GM21737 (cell line): ENCODE data around the gene SPINT2.
"Not testable (repeated sequence)": the region's sequence is repeated elsewhere in the genome, so short reads cannot be mapped to it uniquely, and the experiment has no call there.

ENCODE experiments used
- ATAC-seq: cut with Tn5 transposase; IDR thresholded peaks from one replicate; pipeline ENCODE4 v1.9.1; 2021; ENCODE audit warnings: mild to moderate bottlenecking, moderate library complexity; ENCODE audit not compliant: unreplicated experiment

SPINT2 gene

GRCh38 chr19:38234615-38235014, 29.8 kb upstream of the SPINT2 start:
- no peak for ATAC-seq

DNA sequence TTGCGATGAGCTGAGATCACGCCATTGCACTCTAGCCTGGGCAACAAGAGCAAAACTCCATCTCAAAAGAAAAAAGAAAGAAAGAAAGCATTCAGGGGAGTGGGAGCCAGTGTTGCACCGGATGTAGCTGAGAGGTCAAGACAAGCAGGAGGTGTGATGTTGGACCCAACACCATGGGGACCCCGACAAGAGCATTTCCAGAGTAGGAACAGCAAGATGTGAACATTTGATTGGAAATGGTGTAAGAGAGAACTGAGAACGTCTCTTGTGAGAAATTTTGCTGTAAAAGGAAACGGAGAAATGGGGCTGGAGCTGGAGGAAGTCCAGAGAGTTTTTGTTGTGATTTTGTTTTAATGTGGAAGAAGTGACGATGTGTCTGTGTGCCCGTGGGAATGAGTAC, 24.6 kb upstream of the SPINT2 start:
- no peak for ATAC-seq

DNA sequence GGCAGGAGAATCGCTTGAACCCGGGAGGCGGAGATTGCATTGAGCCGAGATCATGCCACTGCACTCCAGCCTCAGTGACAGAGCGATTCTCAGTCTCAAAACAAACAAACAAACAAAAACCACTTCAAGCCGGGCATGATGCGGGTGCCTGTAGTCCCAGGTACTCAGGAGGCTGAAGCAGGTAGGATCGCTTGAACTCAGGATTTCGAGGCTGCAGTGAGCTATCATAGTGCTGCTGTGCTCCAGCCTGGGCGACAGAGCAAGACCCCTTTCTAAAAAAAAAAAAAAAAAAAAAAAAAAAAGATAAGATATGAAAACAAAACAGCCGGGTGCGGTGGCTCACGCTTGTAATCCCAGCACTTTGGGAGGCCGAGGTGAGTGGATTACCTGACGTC, 21.1 kb upstream of the SPINT2 start:
- no peak for ATAC-seq

GRCh38 chr19:38245826-38246498, 18.4 kb upstream of the SPINT2 start:
- ATAC-seq: no peak

- ATAC-seq: no peak
These were observed 17.2 kb upstream of the SPINT2 start for GRCh38 chr19:38247126-38247525.

DNA sequence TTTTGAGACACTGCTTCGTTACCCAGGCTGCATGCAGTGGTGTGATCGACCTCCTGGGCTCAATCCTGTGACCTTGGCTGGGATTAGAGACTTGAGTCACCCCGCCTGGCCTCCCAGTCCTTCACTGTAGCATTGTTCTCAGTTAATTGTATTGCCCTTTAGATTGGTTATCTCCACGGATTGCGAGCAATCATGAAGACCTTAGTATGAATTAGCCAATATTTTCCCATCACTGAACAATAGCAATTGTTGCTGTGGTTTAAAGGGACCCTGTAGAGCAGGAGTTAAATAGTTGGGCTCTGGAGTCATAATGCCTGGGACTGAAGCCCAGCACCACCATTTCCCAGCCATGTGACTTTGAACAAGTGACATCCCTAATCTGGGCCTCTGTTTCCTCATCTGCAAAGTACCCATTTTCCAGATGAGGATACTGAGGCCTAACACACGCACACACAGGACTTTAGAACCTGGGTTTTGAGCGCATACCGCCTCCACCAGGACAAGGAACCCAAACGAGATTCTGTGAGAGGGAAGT, 16.6 kb upstream of the SPINT2 start:
- ATAC-seq: no peak

- ATAC-seq: no peak
These were observed 16.0 kb upstream of the SPINT2 start for GRCh38 chr19:38248421-38248820.

- no peak for ATAC-seq
These were observed 13.9 kb upstream of the SPINT2 start for GRCh38 chr19:38250428-38250820.

GRCh38 chr19:38250821-38251563, 13.4 kb upstream of the SPINT2 start:
- ATAC-seq: no peak

GRCh38 chr19:38251564-38252051, 12.8 kb upstream of the SPINT2 start:
- ATAC-seq: no peak

DNA sequence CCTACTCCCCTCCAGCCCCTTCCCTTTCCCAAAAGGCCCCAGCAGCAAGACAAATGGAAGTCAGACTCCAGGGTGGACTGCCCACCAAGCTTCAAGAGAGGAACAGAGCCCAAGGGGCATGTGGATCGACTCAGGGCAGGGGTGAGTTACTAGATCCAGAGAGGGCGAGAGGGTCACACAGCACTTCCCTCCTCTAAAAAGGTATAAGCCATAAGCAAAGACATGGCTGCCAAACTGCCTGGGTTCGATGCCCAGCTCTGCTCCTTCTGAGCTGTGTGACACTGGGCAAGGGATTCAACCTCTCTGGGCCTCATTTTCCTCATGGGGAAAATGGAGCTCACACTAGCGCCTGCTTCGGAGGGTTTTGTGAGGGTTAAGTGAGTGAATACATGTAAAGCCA, 12.0 kb upstream of the SPINT2 start:
- ATAC-seq: no peak

- ATAC-seq: no peak
These were observed 11.3 kb upstream of the SPINT2 start for GRCh38 chr19:38252941-38253691.

- no peak for ATAC-seq
These were observed 10.6 kb upstream of the SPINT2 start for GRCh38 chr19:38253788-38254187.

- ATAC-seq: no peak
These were observed 8.9 kb upstream of the SPINT2 start for GRCh38 chr19:38255383-38256014.

- ATAC-seq: not testable (repeated sequence)
These were observed 2.4 kb upstream of the SPINT2 start for GRCh38 chr19:38261942-38262341.

DNA sequence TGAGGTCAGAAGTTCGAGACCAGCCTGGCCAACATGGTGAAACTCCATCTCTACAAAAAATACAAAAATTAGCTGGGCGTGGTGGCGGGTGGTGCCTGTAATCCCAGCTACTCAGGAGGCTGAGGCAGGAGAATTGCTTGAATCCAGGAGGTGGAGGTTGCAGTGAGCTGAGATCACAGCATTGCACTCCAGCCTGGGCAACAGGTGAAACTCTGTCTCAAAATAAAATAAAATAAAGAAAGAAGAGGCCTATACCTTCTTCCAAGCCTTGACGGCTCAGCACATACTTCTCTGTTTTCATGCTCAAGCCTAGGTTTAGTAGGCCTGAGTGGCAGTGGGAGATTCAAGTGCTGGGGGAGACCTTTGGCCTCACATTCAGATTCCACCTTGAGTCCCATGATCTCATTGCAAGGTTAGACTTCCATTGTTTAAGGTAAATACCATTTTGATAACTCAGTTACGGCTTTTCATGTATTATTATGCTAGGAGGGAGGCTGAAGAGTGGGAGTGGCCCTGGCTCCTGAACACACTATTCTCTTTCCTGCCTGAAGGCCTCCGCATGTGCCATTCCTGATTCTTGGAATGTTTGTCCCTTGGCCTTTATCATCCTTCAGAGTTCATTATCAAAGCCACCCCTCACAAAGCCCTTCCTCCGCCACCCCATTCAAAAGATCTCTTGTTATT, 1.6 kb upstream of the SPINT2 start:
- ATAC-seq: no peak

DNA sequence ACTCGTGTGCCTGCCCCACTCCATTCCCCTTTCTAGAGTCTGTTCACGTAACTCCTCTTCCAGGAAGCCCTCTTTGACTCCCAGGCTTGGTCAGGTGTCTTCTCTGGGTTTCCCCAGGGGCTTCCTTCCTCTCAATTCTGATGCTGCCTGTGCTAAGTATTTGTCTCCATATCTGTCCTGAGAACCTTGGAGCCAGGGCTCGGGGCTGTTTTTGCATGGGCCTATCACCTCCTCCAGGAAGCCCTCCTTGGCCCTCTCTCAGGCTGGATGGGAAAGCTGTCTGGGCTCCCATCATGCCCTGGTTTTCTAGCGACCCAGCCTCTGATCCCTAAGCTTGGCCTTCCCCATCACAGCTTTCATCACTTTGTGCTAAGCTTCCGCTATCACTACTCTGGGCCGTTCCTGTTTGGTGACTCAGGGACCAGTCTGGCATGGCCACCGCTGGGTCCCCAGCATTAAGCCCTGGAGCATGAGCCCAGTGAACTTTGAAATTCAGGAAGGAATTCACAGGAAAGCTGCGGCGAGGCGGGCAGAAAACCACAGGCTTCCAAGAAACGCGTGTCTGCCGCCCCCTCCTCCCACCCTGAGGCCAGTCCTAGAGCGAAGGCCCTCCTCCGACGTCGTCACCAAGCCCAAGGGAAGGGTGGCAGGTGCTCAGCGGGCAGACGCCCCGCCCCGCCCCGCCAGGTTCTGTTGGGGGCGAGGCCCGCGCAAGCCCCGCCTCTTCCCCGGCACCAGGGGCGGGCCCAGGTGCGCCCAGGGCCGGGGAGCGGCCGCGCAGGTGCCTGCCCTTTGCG, 486 bp upstream of the SPINT2 start:
- ATAC-seq: no peak

DNA sequence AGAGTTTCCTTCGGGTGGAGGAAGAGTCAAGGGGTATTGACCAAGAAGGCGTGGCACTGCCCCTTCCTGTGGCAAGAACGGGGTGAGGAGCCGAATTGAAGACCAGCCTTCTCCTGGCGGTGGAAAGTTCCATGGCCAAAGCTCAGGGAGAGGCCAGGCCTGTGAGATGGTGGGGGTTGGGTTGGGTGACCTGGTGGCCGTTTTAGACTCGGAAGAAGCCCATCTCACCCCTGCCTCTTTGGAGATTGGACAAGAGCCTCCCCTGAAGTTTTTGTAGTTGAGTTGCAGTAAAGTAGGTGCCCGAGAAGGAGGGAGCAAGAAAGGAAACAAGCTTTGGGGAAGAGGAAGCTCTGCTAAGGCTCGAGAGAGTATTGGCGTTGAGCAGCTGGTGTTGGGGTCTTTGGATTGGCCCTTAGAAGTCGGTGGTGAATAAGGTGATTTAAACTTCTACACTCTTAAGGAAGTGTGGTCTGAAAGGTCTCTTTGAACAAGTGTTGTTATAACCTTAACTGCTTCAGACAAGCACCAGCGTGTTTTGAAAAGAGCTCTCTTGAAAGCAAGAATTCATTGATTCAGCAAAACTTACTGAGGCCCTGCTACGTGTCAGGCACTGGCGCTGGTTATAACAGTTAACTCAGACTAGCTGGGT, 964 bp downstream of the SPINT2 start:
- no peak for ATAC-seq

- ATAC-seq: no peak
These were observed 1.6 kb downstream of the SPINT2 start for GRCh38 chr19:38265921-38266429.
